ENCODE data around the gene KCNIP4. TPM values are rescaled to one million over a fixed set of nuclear protein-coding genes. Genes with fewer than 3 reads are reported as not detected.

The KCNIP4 gene
- total RNA-seq, 4 donors from 2014 or later: 0.19 to 0.50 (median 0.34) TPM; not detected in 1

- no peak overlapping the region for H3K4me3 ChIP-seq
- H3K9me3 ChIP-seq: no peaks in the 10 kb centered on the region
- DNase-seq (ENCODE audit: extremely low spot score): no peak
- intact Hi-C loops (cut with DNase I): no loop called here
- H3K27me3 ChIP-seq: no peaks in the 10 kb centered on the region
- 84% methylated on average over 4 of the region's 4 CpGs for WGBS
- no peaks in the 10 kb centered on the region for H3K36me3 ChIP-seq
- no peaks in the 10 kb centered on the region for H3K4me1 ChIP-seq
- H3K27ac ChIP-seq (replicated peaks in 1 of 4): no peak overlapping the region
- no peak for TF ChIP-seq EP300 (IDR thresholded peaks at IDR 0.05)
These were observed 498.2 kb downstream of the KCNIP4 start for GRCh38 chr4:21450331-21450730.

- no peak overlapping the region for H3K4me3 ChIP-seq
- DNase-seq (ENCODE audit: extremely low spot score): no peak
- H3K4me1 ChIP-seq: no peaks in the 10 kb centered on the region
- intact Hi-C loops (cut with DNase I): no loop called here
- H3K9me3 ChIP-seq: no peaks in the 10 kb centered on the region
- TF ChIP-seq CTCF (IDR thresholded peaks at IDR 0.05) (no peak), POLR2A (IDR thresholded peaks at IDR 0.05; ENCODE audit: low read depth) (no peak), POLR2AphosphoS5 (IDR thresholded peaks at IDR 0.05) (no peak), EP300 (IDR thresholded peaks at IDR 0.05) (no peak)
- no peaks in the 10 kb centered on the region for H3K36me3 ChIP-seq
- no peaks in the 10 kb centered on the region for H3K27me3 ChIP-seq
- H3K27ac ChIP-seq (replicated peaks in 1 of 4): no peak overlapping the region
These were observed 501.1 kb downstream of the KCNIP4 start for GRCh38 chr4:21447301-21448054.

- H3K4me3 ChIP-seq: no peak overlapping the region
- H3K9me3 ChIP-seq: no peaks in the 10 kb centered on the region
- no peaks in the 10 kb centered on the region for H3K4me1 ChIP-seq
- no peaks in the 10 kb centered on the region for H3K36me3 ChIP-seq
- WGBS: 77% methylated on average over 2 of the region's 2 CpGs
- no peak for DNase-seq (ENCODE audit: extremely low spot score)
- no peaks in the 10 kb centered on the region for H3K27me3 ChIP-seq
- no peak overlapping the region for H3K27ac ChIP-seq (replicated peaks in 1 of 4)
- intact Hi-C loops (cut with DNase I): no loop called here
- TF ChIP-seq CTCF (IDR thresholded peaks at IDR 0.05): no peak
- no peak for TF ChIP-seq POLR2A (IDR thresholded peaks at IDR 0.05; ENCODE audit: low read depth)
- no peak for TF ChIP-seq POLR2AphosphoS5 (IDR thresholded peaks at IDR 0.05)
- no peak for TF ChIP-seq EP300 (IDR thresholded peaks at IDR 0.05)
These were observed 528.4 kb downstream of the KCNIP4 start for GRCh38 chr4:21420166-21420565.

GRCh38 chr4:21415728-21416127 is 532.8 kb downstream of the KCNIP4 start:
- DNase-seq (ENCODE audit: extremely low spot score): no peak
- Histone ChIP-seq H3K4me3 (no peak overlapping the region), H3K27me3 (no peaks in the 10 kb centered on the region), H3K36me3 (no peaks in the 10 kb centered on the region), H3K27ac (replicated peaks in 1 of 4) (no peak overlapping the region), H3K9me3 (no peaks in the 10 kb centered on the region), H3K4me1 (no peaks in the 10 kb centered on the region)
- WGBS: 69% methylated on average over 4 of the region's 4 CpGs
- TF ChIP-seq POLR2A (IDR thresholded peaks at IDR 0.05; ENCODE audit: low read depth) (no peak), CTCF (IDR thresholded peaks at IDR 0.05) (no peak), EP300 (IDR thresholded peaks at IDR 0.05) (no peak)
- intact Hi-C loops (cut with DNase I): no loop called here

GRCh38 chr4:21413807-21414370 is 534.7 kb downstream of the KCNIP4 start:
- no peaks in the 10 kb centered on the region for H3K9me3 ChIP-seq
- WGBS: 76% methylated on average over 5 of the region's 5 CpGs

More at GRCh38 chr4:21413807-21414370, 534.7 kb downstream of the KCNIP4 start:
- Histone ChIP-seq H3K4me3 (no peak overlapping the region), H3K4me1 (no peaks in the 10 kb centered on the region), H3K27ac (replicated peaks in 1 of 4) (no peak overlapping the region), H3K27me3 (no peaks in the 10 kb centered on the region), H3K36me3 (no peaks in the 10 kb centered on the region)
- intact Hi-C loops (cut with DNase I): no loop called here
- DNase-seq (ENCODE audit: extremely low spot score): no peak
- TF ChIP-seq POLR2AphosphoS5 (IDR thresholded peaks at IDR 0.05) (no peak), EP300 (IDR thresholded peaks at IDR 0.05) (no peak), POLR2A (IDR thresholded peaks at IDR 0.05; ENCODE audit: low read depth) (no peak)

Measured in esophagus muscularis mucosa (tissue), 4 donors.